Globus pallidus (tissue), 1 donor: ENCODE results near the gene OVOL1.
"Not testable (repeated sequence)": the region's sequence is repeated elsewhere in the genome, so short reads cannot be mapped to it uniquely, and the experiment has no call there.

ENCODE experiments used
- DNase-seq: peaks from one replicate; pipeline ENCODE4 v3.0.0-alpha.2; 2015; ENCODE audit warnings: low spot score

OVOL1 gene

GRCh38 chr11:65786786-65787636, at the start of gene OVOL1:
Gene OVOL1 (plus strand): TSS chr11:65787063. CDS start chr11:65787374, 311 bp downstream.
- no peak for DNase-seq

GRCh38 chr11:65739022-65739421, 47.8 kb upstream of the OVOL1 start:
- no peak for DNase-seq

- no peak for DNase-seq
These were observed 45.7 kb upstream of the OVOL1 start for GRCh38 chr11:65741185-65741584.

- DNase-seq: no peak
These were observed 44.5 kb upstream of the OVOL1 start for GRCh38 chr11:65742353-65742752.

- no peak for DNase-seq
These were observed 43.2 kb upstream of the OVOL1 start for GRCh38 chr11:65743681-65744025.

- DNase-seq: no peak
These were observed 42.7 kb upstream of the OVOL1 start for GRCh38 chr11:65744026-65744698.

- no peak for DNase-seq
These were observed 42.2 kb upstream of the OVOL1 start for GRCh38 chr11:65744699-65745042.

- DNase-seq: no peak
These were observed 41.8 kb upstream of the OVOL1 start for GRCh38 chr11:65745049-65745448.

GRCh38 chr11:65762169-65762568, 24.7 kb upstream of the OVOL1 start:
- DNase-seq: not testable (repeated sequence)

GRCh38 chr11:65762816-65763215, 24.0 kb upstream of the OVOL1 start:
- DNase-seq: not testable (repeated sequence)

GRCh38 chr11:65764434-65764833, 22.4 kb upstream of the OVOL1 start:
- no peak for DNase-seq

GRCh38 chr11:65766535-65766934, 20.3 kb upstream of the OVOL1 start:
- DNase-seq: no peak

GRCh38 chr11:65767406-65767805, 19.5 kb upstream of the OVOL1 start:
- DNase-seq: no peak

- not testable (repeated sequence) for DNase-seq
These were observed 19.1 kb upstream of the OVOL1 start for GRCh38 chr11:65767806-65768205.

GRCh38 chr11:65770951-65771567, 15.8 kb upstream of the OVOL1 start:
- DNase-seq: no peak

GRCh38 chr11:65771589-65772112, 15.2 kb upstream of the OVOL1 start:
- no peak for DNase-seq

- DNase-seq: no peak
These were observed 13.0 kb upstream of the OVOL1 start for GRCh38 chr11:65773784-65774411.

- no peak for DNase-seq
These were observed 12.1 kb upstream of the OVOL1 start for GRCh38 chr11:65774525-65775306.

GRCh38 chr11:65776196-65776595, 10.7 kb upstream of the OVOL1 start:
- no peak for DNase-seq

- no peak for DNase-seq
These were observed 10.1 kb upstream of the OVOL1 start for GRCh38 chr11:65776710-65777141.

GRCh38 chr11:65777241-65777640, 9.6 kb upstream of the OVOL1 start:
- no peak for DNase-seq
